H9 (cell line): ENCODE measurements around the gene SMIM23. TPM values are rescaled to one million over a fixed set of nuclear protein-coding genes. Genes with fewer than 3 reads are reported as not detected.

Experiments used
- DNase-seq: peaks from one replicate; pipeline ENCODE4 v3.0.0-alpha.2; 2017
- H2AFZ ChIP-seq: one replicate; pipeline ENCODE4 v1.6.1; 2013; ENCODE audit warnings: mild to moderate bottlenecking, low read length, control low read depth, moderate library complexity
- H2AK5ac ChIP-seq: 2 replicates; pipeline ENCODE4 v1.6.1; 2013; ENCODE audit warnings: low read length, control low read depth, mixed read lengths; ENCODE audit not compliant: insufficient read length
- H2BK120ac ChIP-seq: one replicate; pipeline ENCODE4 v1.6.1; 2013; ENCODE audit warnings: low read depth, mild to moderate bottlenecking, low read length, control low read depth, inconsistent platforms; ENCODE audit not compliant: poor library complexity, severe bottlenecking
- H2BK12ac ChIP-seq: 2 replicates; pipeline ENCODE4 v1.6.1; 2013; ENCODE audit warnings: low read length, control low read depth, mixed read lengths, low read depth; ENCODE audit not compliant: insufficient read length
- H2BK15ac ChIP-seq: 2 replicates; pipeline ENCODE4 v1.6.1; 2013; ENCODE audit warnings: low read depth, low read length, control low read depth
- H2BK20ac ChIP-seq: one replicate; pipeline ENCODE4 v1.6.1; 2013; ENCODE audit warnings: low read depth, mild to moderate bottlenecking, low read length, control low read depth, inconsistent platforms; ENCODE audit not compliant: poor library complexity, severe bottlenecking
- H2BK5ac ChIP-seq: 2 replicates; pipeline ENCODE4 v1.6.1; 2013; ENCODE audit warnings: low read length, control low read depth, mixed read lengths; ENCODE audit not compliant: insufficient read length
- H3K14ac ChIP-seq: 2 replicates; pipeline ENCODE4 v1.6.1; 2013; ENCODE audit warnings: low read length, control low read depth; ENCODE audit not compliant: insufficient read depth
- H3K18ac ChIP-seq: 2 replicates; pipeline ENCODE4 v1.6.1; 2013; ENCODE audit warnings: low read depth, mild to moderate bottlenecking, mixed read lengths, low read length, control low read depth; ENCODE audit not compliant: insufficient read length
- H3K23ac ChIP-seq: 2 replicates; pipeline ENCODE4 v1.6.1; 2013; ENCODE audit warnings: low read length, control low read depth, mixed read lengths, low read depth; ENCODE audit not compliant: insufficient read length
- H3K23me2 ChIP-seq: 2 replicates; pipeline ENCODE4 v1.6.1; 2013; ENCODE audit warnings: low read depth, mild to moderate bottlenecking, mixed read lengths, low read length, control low read depth; ENCODE audit not compliant: insufficient read length, poor library complexity, severe bottlenecking
- H3K27ac ChIP-seq: 2 replicates; pipeline ENCODE4 v1.5.1; 2013; ENCODE audit warnings: low read length, control low read depth, mixed read lengths, low read depth; ENCODE audit not compliant: insufficient read length
- H3K27me3 ChIP-seq: 2 replicates; pipeline ENCODE4 v1.6.1; 2013; ENCODE audit warnings: low read length, control low read depth, inconsistent platforms; ENCODE audit not compliant: insufficient read depth
- H3K4ac ChIP-seq: 2 replicates; pipeline ENCODE4 v1.6.1; 2013; ENCODE audit warnings: low read depth, mild to moderate bottlenecking, control low read depth, inconsistent platforms, low read length, moderate library complexity
- H3K4me1 ChIP-seq: 2 replicates; pipeline ENCODE4 v1.6.1; 2013; ENCODE audit warnings: low read length, control low read depth, inconsistent platforms; ENCODE audit not compliant: insufficient read depth
- H3K4me2 ChIP-seq: 2 replicates; pipeline ENCODE4 v1.6.1; 2013; ENCODE audit warnings: low read length, control low read depth, mixed read lengths; ENCODE audit not compliant: insufficient read length, insufficient read depth
- H3K56ac ChIP-seq: 2 replicates; pipeline ENCODE4 v1.6.1; 2013; ENCODE audit warnings: low read depth, mild to moderate bottlenecking, mixed read lengths, low read length, control low read depth; ENCODE audit not compliant: insufficient read length
- H3K79me1 ChIP-seq: 2 replicates; pipeline ENCODE4 v1.6.1; 2013; ENCODE audit warnings: low read depth, mild to moderate bottlenecking, moderate library complexity, low read length, control low read depth, inconsistent platforms; ENCODE audit not compliant: insufficient read depth, poor library complexity, severe bottlenecking
- H3K79me2 ChIP-seq: 2 replicates; pipeline ENCODE4 v1.6.1; 2013; ENCODE audit warnings: low read length, control low read depth, inconsistent platforms; ENCODE audit not compliant: insufficient read depth
- H3K9ac ChIP-seq: 2 replicates; pipeline ENCODE4 v1.6.1; 2013; ENCODE audit warnings: low read length, control low read depth, mixed read lengths; ENCODE audit not compliant: insufficient read length; ENCODE audit errors: extremely low read depth
- H3K9me3 ChIP-seq: one replicate; pipeline ENCODE4 v1.6.1; 2013; ENCODE audit warnings: low read depth, low read length, inconsistent platforms; ENCODE audit not compliant: control insufficient read depth
- H3T11ph ChIP-seq: one replicate; pipeline ENCODE4 v1.6.1; 2013; ENCODE audit warnings: mild to moderate bottlenecking, low read length, control low read depth, inconsistent platforms
- H4K20me1 ChIP-seq: one replicate; pipeline ENCODE4 v1.6.1; 2013; ENCODE audit not compliant: control insufficient read depth, insufficient read length, insufficient read depth
- H4K5ac ChIP-seq: 2 replicates; pipeline ENCODE4 v1.6.1; 2013; ENCODE audit warnings: low read depth, mild to moderate bottlenecking, mixed read lengths, low read length, control low read depth; ENCODE audit not compliant: insufficient read length
- H4K8ac ChIP-seq: replicated peaks from 2 replicates; pipeline ENCODE4 v1.6.1; 2013; ENCODE audit warnings: low read length, control low read depth, mixed read lengths, low read depth; ENCODE audit not compliant: insufficient read length
- H4K91ac ChIP-seq: 2 replicates; pipeline ENCODE4 v1.6.1; 2013; ENCODE audit warnings: low read depth, mild to moderate bottlenecking, moderate library complexity, mixed read lengths, low read length, control low read depth; ENCODE audit not compliant: insufficient read length
- H3K27ac Mint-ChIP-seq, 3 experiments: 2 replicates in 2 of 3; 3 replicates in 1 of 3; pipeline ENCODE4 v1.8.0; 2020 to 2021; ENCODE audit warnings: mixed read lengths in 3 of 3, mild to moderate bottlenecking in 1 of 3, moderate library complexity in 1 of 3
- H3K27me3 Mint-ChIP-seq: 2 replicates; pipeline ENCODE4 v1.8.0; 2021; ENCODE audit warnings: low read depth, mild to moderate bottlenecking, moderate library complexity, mixed read lengths
- H3K36me3 Mint-ChIP-seq, 3 experiments: 2 replicates in 2 of 3; 3 replicates in 1 of 3; pipeline ENCODE4 v1.8.0; 2020 to 2021; ENCODE audit warnings: low read depth in 3 of 3, mixed read lengths in 3 of 3; ENCODE audit not compliant: insufficient read depth in 1 of 3
- H3K4me1 Mint-ChIP-seq, 2 experiments: 2 replicates each; pipeline ENCODE4 v1.8.0; 2020; ENCODE audit warnings: mixed read lengths in 2 of 2
- H3K4me3 Mint-ChIP-seq, 2 experiments: 2 replicates in 1 of 2; 3 replicates in 1 of 2; pipeline ENCODE4 v1.8.0; 2020 to 2021; ENCODE audit warnings: mild to moderate bottlenecking in 2 of 2, mixed read lengths in 2 of 2, moderate library complexity in 1 of 2
- H3K9me3 Mint-ChIP-seq, 2 experiments: 2 replicates in 1 of 2; 3 replicates in 1 of 2; pipeline ENCODE4 v1.8.0; 2020; ENCODE audit warnings: mild to moderate bottlenecking in 2 of 2, mixed read lengths in 2 of 2, moderate library complexity in 1 of 2
- CTCF ChIP-seq: fragments of 200-600 bp; sonication (generic); conservative IDR thresholded peaks from 3 replicates; pipeline ENCODE4 v1.8.0; 2021; ENCODE audit warnings: antibody characterized with exemption, mild to moderate bottlenecking
- WGBS: extraction: QIAGEN DNeasy Blood & Tissue Kit; methylation state at CpG from one replicate; pipeline ENCODE4 v1.1.7; 2013; ENCODE audit warnings: missing lambda C conversion rate, low lambda C conversion rate, mixed read lengths; ENCODE audit not compliant: insufficient read length; ENCODE audit errors: extremely low coverage; 5-methylcytosine and 5-hydroxymethylcytosine counted together
- total RNA-seq: library from RNA; stranded (reverse); gene quantifications from 2 replicates; pipeline ENCODE4 v1.2.1, GENCODE V29; 2021

The SMIM23 gene
- total RNA-seq, 1 experiment from 2014 or later: not detected

DNA sequence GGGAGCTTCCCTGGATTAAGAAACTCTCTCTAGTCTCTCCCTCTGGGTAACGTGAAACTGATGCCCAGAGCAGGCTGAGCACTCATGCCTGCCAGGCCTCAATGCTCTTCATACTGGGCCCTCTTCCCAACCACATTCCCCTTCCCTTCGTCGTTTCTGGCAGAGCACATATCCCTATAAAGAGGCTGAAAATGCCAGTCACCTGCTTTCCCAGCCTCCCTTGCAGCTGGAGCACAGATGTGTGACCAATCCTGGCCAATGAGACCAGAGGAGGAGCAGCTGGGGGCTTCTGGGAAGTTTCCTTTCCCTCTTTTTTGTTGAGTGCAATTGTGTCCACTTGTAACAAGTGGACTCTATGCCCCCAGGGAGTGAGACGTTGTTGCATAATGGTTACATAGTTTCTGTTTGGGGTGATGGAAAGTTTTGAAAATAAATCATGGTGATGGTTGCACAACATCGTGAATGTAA is 30.2 kb upstream of the SMIM23 start:
- Histone ChIP-seq H3K23me2 (no peaks in the 10 kb centered on the region), H3K79me1 (no peaks in the 10 kb centered on the region), H3K27me3 (no peaks in the 10 kb centered on the region; the same call in 1 of the 2 replicates), H4K91ac (no peak overlapping the region), H2AK5ac (no peak overlapping the region), H3K9me3 (no peaks in the 10 kb centered on the region), H3K9ac (no peak overlapping the region), H2BK5ac (no peak overlapping the region), H4K20me1 (no peaks in the 10 kb centered on the region), H2BK120ac (no peak overlapping the region), H3K18ac (no peak overlapping the region), H3K4ac (no peak overlapping the region), H3T11ph (no peak overlapping the region), H3K27ac (no peak overlapping the region), H3K56ac (no peak overlapping the region), H3K79me2 (no peaks in the 10 kb centered on the region), H3K4me2 (no peak overlapping the region), H4K8ac (no peak overlapping the region), H3K4me1 (no peaks in the 10 kb centered on the region), H4K5ac (no peak overlapping the region), H2AFZ (no peak overlapping the region), H2BK20ac (no peak overlapping the region), H2BK15ac (no peak overlapping the region), H2BK12ac (no peak overlapping the region), H3K14ac (no peak overlapping the region), H3K23ac (no peak overlapping the region)
- Mint-ChIP-seq H3K4me1 (no peaks in the 10 kb centered on the region), H3K27me3 (peaks cover 4% of the 10 kb centered on the region), H3K36me3 (no peaks in the 10 kb centered on the region), H3K9me3 (no peaks in the 10 kb centered on the region), H3K27ac (peak overlapping the region in 1 of 3 experiments; percentile 32; a peak in 1 of 7 replicates), H3K4me3 (no peak overlapping the region)
- no peak for DNase-seq
- WGBS: no CpG with 5 or more reads among the region's 5 CpGs
- TF ChIP-seq CTCF: no peak
